NT2/D1 (cell line): ENCODE measurements around the gene MAZ.

Source experiments
- DNase-seq: peaks from one replicate; pipeline ENCODE4 v3.0.0-alpha.2; 2011; ENCODE audit warnings: low read depth, low spot score
- H3K27me3 ChIP-seq: 2 replicates; pipeline ENCODE4 v1.6.0; 2011; ENCODE audit warnings: mild to moderate bottlenecking; ENCODE audit not compliant: insufficient read length, insufficient read depth
- H3K36me3 ChIP-seq: 2 replicates; pipeline ENCODE4 v1.6.1; 2011; ENCODE audit warnings: mild to moderate bottlenecking, low read length, mixed read lengths; ENCODE audit not compliant: insufficient read depth, insufficient read length
- H3K4me1 ChIP-seq: 2 replicates; pipeline ENCODE4 v1.5.1; 2011; ENCODE audit not compliant: insufficient read depth, insufficient read length
- H3K4me3 ChIP-seq: 2 replicates; pipeline ENCODE4 v1.5.1; 2011; ENCODE audit warnings: low read depth; ENCODE audit not compliant: insufficient read length
- H3K9ac ChIP-seq: 2 replicates; pipeline ENCODE4 v1.6.0; 2011; ENCODE audit warnings: low read depth; ENCODE audit not compliant: insufficient read length
- H3K9me3 ChIP-seq: 2 replicates; pipeline ENCODE4 v1.5.1; 2011; ENCODE audit warnings: mild to moderate bottlenecking, low read length; ENCODE audit not compliant: insufficient read depth
- SUZ12 ChIP-seq: IDR thresholded peaks from 2 replicates; pipeline ENCODE4 v1.6.1; 2011; ENCODE audit not compliant: insufficient read length, insufficient read depth; ENCODE audit errors: extremely low read depth
- YY1 ChIP-seq: IDR thresholded peaks from 2 replicates; pipeline ENCODE4 v1.6.1; 2011; ENCODE audit not compliant: insufficient read length, insufficient read depth
- ZNF274 ChIP-seq: IDR thresholded peaks from 2 replicates; pipeline ENCODE4 v1.6.1; 2011; ENCODE audit warnings: mild to moderate bottlenecking, low read depth, low read length

Gene MAZ

GRCh38 chr16:29818082-29818481 lies 11.8 kb downstream of the MAZ start:
- no peak for DNase-seq
- no peak overlapping the region for H3K9ac ChIP-seq
- peaks cover 36% of the 10 kb centered on the region for H3K4me1 ChIP-seq
- TF ChIP-seq YY1 = no peak
- no peak for TF ChIP-seq SUZ12
- TF ChIP-seq ZNF274 = no peak
- H3K9me3 ChIP-seq = no peaks in the 10 kb centered on the region
- peaks cover 38% of the 10 kb centered on the region for H3K36me3 ChIP-seq
- H3K4me3 ChIP-seq = no peak overlapping the region
- no peaks in the 10 kb centered on the region for H3K27me3 ChIP-seq

DNA sequence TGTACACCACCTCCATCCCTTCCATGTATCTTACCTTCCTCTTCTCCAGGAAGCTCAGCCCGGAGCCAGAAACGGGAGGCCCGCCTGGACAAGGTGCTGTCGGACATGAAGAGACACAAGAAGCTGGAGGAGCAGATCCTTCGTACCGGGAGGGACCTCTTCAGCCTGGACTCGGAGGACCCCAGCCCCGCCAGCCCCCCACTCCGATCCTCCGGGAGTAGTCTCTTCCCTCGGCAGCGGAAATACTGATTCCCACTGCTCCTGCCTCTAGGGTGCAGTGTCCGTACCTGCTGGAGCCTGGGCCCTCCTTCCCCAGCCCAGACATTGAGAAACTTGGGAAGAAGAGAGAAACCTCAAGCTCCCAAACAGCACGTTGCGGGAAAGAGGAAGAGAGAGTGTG lies 13.2 kb downstream of the MAZ start:
- no peak for DNase-seq
- TF ChIP-seq YY1 = no peak
- TF ChIP-seq ZNF274 = no peak
- no peak for TF ChIP-seq SUZ12
- Histone ChIP-seq H3K9me3 (no peaks in the 10 kb centered on the region), H3K4me1 (peaks cover 28% of the 10 kb centered on the region), H3K4me3 (no peak overlapping the region), H3K27me3 (no peaks in the 10 kb centered on the region), H3K9ac (peak overlapping the region; percentile 53), H3K36me3 (peaks cover 38% of the 10 kb centered on the region)

DNA sequence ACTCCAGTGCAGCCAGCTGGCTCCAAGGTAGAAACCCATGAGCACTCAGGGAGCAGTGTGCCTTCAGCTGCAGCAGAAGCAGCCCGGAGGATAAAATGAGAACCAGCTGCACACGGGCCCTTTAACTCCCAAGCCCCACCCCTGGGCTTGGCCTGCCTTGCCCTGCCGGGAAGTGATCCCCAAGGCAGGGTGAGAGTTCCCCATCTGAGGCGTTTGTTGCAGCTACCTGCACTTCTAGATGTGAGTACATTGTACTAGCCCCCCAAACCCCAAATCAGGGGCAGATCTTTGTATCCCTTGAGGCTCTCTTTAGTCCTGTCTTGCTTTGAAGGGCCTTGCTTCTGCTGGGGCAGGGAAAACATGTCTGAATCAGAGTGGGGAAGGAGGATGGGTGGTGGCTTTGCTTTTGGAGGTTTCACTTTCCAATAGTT lies 14.0 kb downstream of the MAZ start, which contains the start of gene MVP:
Gene MVP, plus strand, starts transcription at position 192 of the 431 bp plus-strand sequence. CDS start 10,088 bp downstream, outside the sequence.
- no peak for DNase-seq
- no peak for TF ChIP-seq ZNF274
- no peak for TF ChIP-seq YY1
- no peak for TF ChIP-seq SUZ12
- H3K27me3 ChIP-seq = no peaks in the 10 kb centered on the region
- H3K36me3 ChIP-seq = peaks cover 38% of the 10 kb centered on the region
- H3K9ac ChIP-seq = peak within 1 kb of the TSS; percentile 53
- H3K9me3 ChIP-seq = no peaks in the 10 kb centered on the region
- H3K4me1 ChIP-seq = peaks cover 22% of the 10 kb centered on the region
- peak within 1 kb of the TSS; percentile 5 for H3K4me3 ChIP-seq

- H3K4me3 ChIP-seq = peak overlapping the region; percentile 5
- H3K4me1 ChIP-seq = peaks cover 29% of the 10 kb centered on the region
- peaks cover 38% of the 10 kb centered on the region for H3K36me3 ChIP-seq
- DNase-seq = no peak
- no peaks in the 10 kb centered on the region for H3K27me3 ChIP-seq
- TF ChIP-seq ZNF274 = no peak
- no peak for TF ChIP-seq YY1
- no peak for TF ChIP-seq SUZ12
- no peaks in the 10 kb centered on the region for H3K9me3 ChIP-seq
- peak overlapping the region; percentile 42 for H3K9ac ChIP-seq
Measured at GRCh38 chr16:29820730-29821642, 14.7 kb downstream of the MAZ start.

DNA sequence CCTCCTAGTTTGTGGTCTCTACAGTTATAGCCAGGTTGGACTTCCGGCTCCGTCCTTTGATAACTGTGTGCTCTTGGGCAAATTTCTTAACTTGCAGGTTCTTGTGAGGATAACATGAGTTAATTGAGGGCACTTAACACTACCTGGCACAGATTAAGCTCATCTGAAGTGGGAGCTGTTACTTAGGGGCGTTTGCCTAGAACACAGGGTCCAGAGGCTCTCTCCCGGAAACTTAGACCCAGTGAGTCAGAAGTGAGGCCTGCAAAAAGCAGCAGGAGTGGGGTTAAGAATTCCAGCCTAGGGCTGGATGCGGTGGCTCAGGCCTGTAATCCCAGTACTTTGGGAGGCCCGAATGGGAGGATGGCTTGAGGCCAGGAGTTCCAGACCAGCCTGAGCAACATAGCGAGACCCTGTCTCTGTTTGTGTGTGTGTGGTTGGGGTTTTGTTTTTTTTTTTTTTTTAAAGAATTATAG lies 15.3 kb downstream of the MAZ start:
- DNase-seq = no peak
- no peaks in the 10 kb centered on the region for H3K27me3 ChIP-seq
- peaks cover 30% of the 10 kb centered on the region for H3K4me1 ChIP-seq
- H3K36me3 ChIP-seq = peaks cover 38% of the 10 kb centered on the region
- H3K4me3 ChIP-seq = no peak overlapping the region
- H3K9ac ChIP-seq = peak overlapping the region; percentile 42
- TF ChIP-seq YY1 (no peak), ZNF274 (no peak), SUZ12 (no peak)
- no peaks in the 10 kb centered on the region for H3K9me3 ChIP-seq

- Histone ChIP-seq H3K27me3 (no peaks in the 10 kb centered on the region), H3K4me1 (peaks cover 29% of the 10 kb centered on the region), H3K9me3 (no peaks in the 10 kb centered on the region), H3K36me3 (peaks cover 18% of the 10 kb centered on the region), H3K4me3 (no peak overlapping the region), H3K9ac (no peak overlapping the region)
- no peak for DNase-seq
- TF ChIP-seq ZNF274 = no peak
- TF ChIP-seq SUZ12 = no peak
- TF ChIP-seq YY1 = no peak
Measured at GRCh38 chr16:29824589-29825144, 18.3 kb downstream of the MAZ start.
